Ramos (cell line): ENCODE data around the gene SUPT6H.
"Not testable (repeated sequence)": the region's sequence is repeated elsewhere in the genome, so short reads cannot be mapped to it uniquely, and the experiment has no call there.

Experiments
- in situ Hi-C: fragments of 300-500 bp; cut with MboI; formaldehyde crosslinking; loops from one replicate; pipeline ENCODE4 v1.14.3; 2022; ENCODE audit warnings: low sequenced_read_pairs; ENCODE audit not compliant: unreplicated experiment

The SUPT6H gene

GRCh38 chr17:28646039-28646754 lies 15.8 kb upstream of the SUPT6H start:
- in situ Hi-C loops: no loop called here

GRCh38 chr17:28648698-28649097 lies 13.3 kb upstream of the SUPT6H start:
- in situ Hi-C loops: no loop called here

- in situ Hi-C loops: no loop called here
These were observed 6.8 kb upstream of the SUPT6H start for GRCh38 chr17:28655160-28655559.

- in situ Hi-C loops: no loop called here
These were observed 4.2 kb upstream of the SUPT6H start for GRCh38 chr17:28657756-28658155.

- in situ Hi-C loops: not testable (repeated sequence)
These were observed 3.7 kb upstream of the SUPT6H start for GRCh38 chr17:28658342-28658741.

- in situ Hi-C loops: not testable (repeated sequence)
These were observed 3.1 kb upstream of the SUPT6H start for GRCh38 chr17:28658766-28659496.

- in situ Hi-C loops: not testable (repeated sequence)
These were observed 2.5 kb upstream of the SUPT6H start for GRCh38 chr17:28659497-28659881.

- in situ Hi-C loops: no loop called here
These were observed 473 bp downstream of the SUPT6H start for GRCh38 chr17:28662527-28662829.

- in situ Hi-C loops: no loop called here
These were observed 1.7 kb downstream of the SUPT6H start for GRCh38 chr17:28663723-28664122.

GRCh38 chr17:28665994-28666393 lies 4.0 kb downstream of the SUPT6H start:
- in situ Hi-C loops: no loop called here

GRCh38 chr17:28667870-28668269 lies 5.9 kb downstream of the SUPT6H start:
- in situ Hi-C loops: no loop called here

- in situ Hi-C loops: no loop called here
These were observed 7.9 kb downstream of the SUPT6H start for GRCh38 chr17:28669918-28670317.

GRCh38 chr17:28675490-28675889 lies 13.5 kb downstream of the SUPT6H start:
- in situ Hi-C loops: no loop called here

GRCh38 chr17:28675980-28676379 lies 14.0 kb downstream of the SUPT6H start:
- in situ Hi-C loops: no loop called here

- in situ Hi-C loops: no loop called here
These were observed 20.6 kb downstream of the SUPT6H start for GRCh38 chr17:28682655-28683054.

- in situ Hi-C loops: no loop called here
These were observed 23.0 kb downstream of the SUPT6H start for GRCh38 chr17:28684963-28685362.

GRCh38 chr17:28685366-28685765 lies 23.4 kb downstream of the SUPT6H start:
- in situ Hi-C loops: no loop called here

- in situ Hi-C loops: no loop called here
These were observed 24.3 kb downstream of the SUPT6H start for GRCh38 chr17:28686296-28686695.

GRCh38 chr17:28688481-28688880 lies 26.5 kb downstream of the SUPT6H start:
- in situ Hi-C loops: no loop called here

GRCh38 chr17:28689011-28689410 lies 27.0 kb downstream of the SUPT6H start:
- in situ Hi-C loops: no loop called here

GRCh38 chr17:28693869-28694268 lies 31.9 kb downstream of the SUPT6H start:
- in situ Hi-C loops: no loop called here
